ENCODE data around the gene DNAI4. TPM values are rescaled to one million over a fixed set of nuclear protein-coding genes. Genes with fewer than 3 reads are reported as not detected.
"Not testable (repeated sequence)": the region's sequence is repeated elsewhere in the genome, so short reads cannot be mapped to it uniquely, and the experiment has no call there.

Gene DNAI4
- total RNA-seq, 6 donors from 2014 or later, result 7.3 to 32.5 (median 10.3) TPM

- Histone ChIP-seq H3K36me3 (no peaks in the 10 kb centered on the region), H3K4me3 (no peak overlapping the region), H3K27ac (no peak overlapping the region), H3K4me1 (no peaks in the 10 kb centered on the region), H3K9me3 (no peaks in the 10 kb centered on the region), H3K27me3 (no peaks in the 10 kb centered on the region)
- TF ChIP-seq POLR2A (IDR thresholded peaks at IDR 0.05) (no peak), POLR2AphosphoS5 (IDR thresholded peaks at IDR 0.05) (no peak), EP300 (IDR thresholded peaks at IDR 0.05) (no peak)
- TF ChIP-seq, protein P1, sequence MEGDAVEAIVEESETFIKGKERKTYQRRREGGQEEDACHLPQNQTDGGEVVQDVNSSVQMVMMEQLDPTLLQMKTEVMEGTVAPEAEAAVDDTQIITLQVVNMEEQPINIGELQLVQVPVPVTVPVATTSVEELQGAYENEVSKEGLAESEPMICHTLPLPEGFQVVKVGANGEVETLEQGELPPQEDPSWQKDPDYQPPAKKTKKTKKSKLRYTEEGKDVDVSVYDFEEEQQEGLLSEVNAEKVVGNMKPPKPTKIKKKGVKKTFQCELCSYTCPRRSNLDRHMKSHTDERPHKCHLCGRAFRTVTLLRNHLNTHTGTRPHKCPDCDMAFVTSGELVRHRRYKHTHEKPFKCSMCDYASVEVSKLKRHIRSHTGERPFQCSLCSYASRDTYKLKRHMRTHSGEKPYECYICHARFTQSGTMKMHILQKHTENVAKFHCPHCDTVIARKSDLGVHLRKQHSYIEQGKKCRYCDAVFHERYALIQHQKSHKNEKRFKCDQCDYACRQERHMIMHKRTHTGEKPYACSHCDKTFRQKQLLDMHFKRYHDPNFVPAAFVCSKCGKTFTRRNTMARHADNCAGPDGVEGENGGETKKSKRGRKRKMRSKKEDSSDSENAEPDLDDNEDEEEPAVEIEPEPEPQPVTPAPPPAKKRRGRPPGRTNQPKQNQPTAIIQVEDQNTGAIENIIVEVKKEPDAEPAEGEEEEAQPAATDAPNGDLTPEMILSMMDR (IDR thresholded peaks at IDR 0.05), result no peak
- WGBS, 2 donors, result 93 to 96% methylated on average over 3 of the region's 3 CpGs
- ATAC-seq (ENCODE audit: low FRiP score in 2 of 2) (no peak), DNase-seq (no peak)
These were observed 30.9 kb downstream of the DNAI4 start for GRCh38 chr1:66893712-66894111.

DNA sequence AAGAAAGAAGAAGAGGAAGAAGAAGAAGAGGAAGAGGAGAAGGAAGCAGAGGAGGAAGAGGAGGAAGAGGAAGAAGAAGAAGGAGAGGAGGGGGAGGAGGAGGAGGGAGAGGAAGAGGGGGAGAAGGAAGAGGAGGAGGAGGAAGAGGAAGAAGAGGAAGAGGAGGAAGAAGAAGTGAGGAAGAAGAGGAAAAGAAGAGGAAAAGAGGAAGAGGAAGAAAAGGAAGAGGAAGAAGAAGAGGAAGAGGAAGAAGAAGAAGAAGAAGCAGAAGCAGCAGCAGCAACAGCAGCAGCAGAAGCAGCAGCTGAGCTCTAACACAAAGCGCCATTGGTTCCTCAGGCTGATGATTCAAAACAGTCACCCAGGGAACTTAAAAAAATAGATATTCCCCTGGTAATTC, 34.0 kb downstream of the DNAI4 start:
- no peaks in the 10 kb centered on the region for H3K4me1 ChIP-seq
- H3K9me3 ChIP-seq, result no peaks in the 10 kb centered on the region
- TF ChIP-seq, protein P1 (IDR thresholded peaks at IDR 0.05), result no peak
- TF ChIP-seq EP300 (IDR thresholded peaks at IDR 0.05) (no peak), POLR2AphosphoS5 (IDR thresholded peaks at IDR 0.05) (no peak), POLR2A (IDR thresholded peaks at IDR 0.05) (no peak)
- H3K4me3 ChIP-seq, result no peak overlapping the region
- no peaks in the 10 kb centered on the region for H3K36me3 ChIP-seq
- no peak for ATAC-seq (ENCODE audit: low FRiP score in 2 of 2)
- no peak overlapping the region for H3K27ac ChIP-seq
- WGBS, 2 donors, result 88 to 92% methylated on average over 1 of the region's 1 CpG
- no peak for DNase-seq
- no peaks in the 10 kb centered on the region for H3K27me3 ChIP-seq

GRCh38 chr1:66889030-66889429, 35.6 kb downstream of the DNAI4 start:
- WGBS, 2 donors, result 95 to 97% methylated on average over 1 of the region's 1 CpG
- TF ChIP-seq POLR2AphosphoS5 (IDR thresholded peaks at IDR 0.05) (no peak), POLR2A (IDR thresholded peaks at IDR 0.05) (no peak), EP300 (IDR thresholded peaks at IDR 0.05) (no peak)
- TF ChIP-seq, protein P1 (IDR thresholded peaks at IDR 0.05), result no peak

DNA sequence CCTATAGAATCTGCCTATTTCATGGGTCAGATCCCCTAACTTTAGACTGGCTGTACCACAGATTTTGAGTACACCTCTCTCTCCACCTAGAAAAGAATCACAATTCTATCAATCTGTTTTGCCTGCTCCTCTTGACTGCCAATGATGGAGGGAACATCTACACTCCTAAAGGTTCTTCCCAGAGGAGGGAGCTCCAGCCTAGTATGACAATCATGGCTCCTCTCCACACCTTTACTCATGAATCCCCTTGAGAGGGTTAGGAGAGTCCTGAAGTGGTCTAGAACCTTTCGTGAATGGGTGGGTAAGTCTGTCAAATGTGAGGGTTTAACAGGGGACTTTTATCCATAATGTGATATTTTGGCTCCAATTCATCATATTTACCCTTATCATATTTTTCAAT, 48.0 kb downstream of the DNAI4 start:
- Histone ChIP-seq H3K27me3 (no peaks in the 10 kb centered on the region), H3K9me3 (no peaks in the 10 kb centered on the region), H3K27ac (no peak overlapping the region), H3K4me3 (no peak overlapping the region), H3K4me1 (no peaks in the 10 kb centered on the region), H3K36me3 (no peaks in the 10 kb centered on the region)
- no peak for ATAC-seq (ENCODE audit: low FRiP score in 2 of 2)
- no peak for TF ChIP-seq EP300 (IDR thresholded peaks at IDR 0.05)
- TF ChIP-seq, protein P1 (IDR thresholded peaks at IDR 0.05), result no peak
- no peak for TF ChIP-seq POLR2A (IDR thresholded peaks at IDR 0.05)
- no peak for TF ChIP-seq POLR2AphosphoS5 (IDR thresholded peaks at IDR 0.05)
- 62 to 86% methylated on average over 1 of the region's 1 CpG for WGBS, 2 donors
- no peak for DNase-seq

More at GRCh38 chr1:66889030-66889429, 35.6 kb downstream of the DNAI4 start:
- DNase-seq (no peak), ATAC-seq (ENCODE audit: low FRiP score in 2 of 2) (no peak)
- H3K4me1 ChIP-seq, result no peaks in the 10 kb centered on the region
- no peak overlapping the region for H3K4me3 ChIP-seq
- H3K27me3 ChIP-seq, result no peaks in the 10 kb centered on the region
- H3K9me3 ChIP-seq, result no peaks in the 10 kb centered on the region
- no peak overlapping the region for H3K27ac ChIP-seq
- H3K36me3 ChIP-seq, result no peaks in the 10 kb centered on the region

DNA sequence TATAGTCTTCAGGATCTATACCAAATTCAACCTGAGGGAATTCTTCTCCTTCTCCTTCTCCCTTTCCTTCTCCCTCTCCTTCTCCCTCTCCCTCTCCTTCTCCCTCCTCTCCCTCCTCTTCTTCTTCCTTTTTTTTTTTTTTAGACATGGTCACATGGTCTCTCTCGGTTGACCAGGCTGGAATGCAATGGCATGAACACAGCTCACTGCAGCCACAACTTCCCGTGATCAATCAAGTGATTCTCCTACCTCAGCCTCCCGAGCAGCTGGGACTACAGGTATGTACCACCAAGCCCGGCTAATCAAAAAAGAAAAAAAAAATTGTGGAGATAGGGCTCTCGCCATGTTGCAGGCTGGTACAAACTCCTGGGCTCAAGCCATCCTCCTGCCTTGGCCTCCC, 51.5 kb downstream of the DNAI4 start:
- ATAC-seq (ENCODE audit: low FRiP score in 2 of 2), result no peak
- Histone ChIP-seq H3K27ac (no peak overlapping the region), H3K4me1 (no peaks in the 10 kb centered on the region), H3K4me3 (no peak overlapping the region), H3K9me3 (no peaks in the 10 kb centered on the region), H3K36me3 (no peaks in the 10 kb centered on the region), H3K27me3 (no peaks in the 10 kb centered on the region)
- TF ChIP-seq POLR2AphosphoS5 (IDR thresholded peaks at IDR 0.05), result no peak
- no peak for TF ChIP-seq EP300 (IDR thresholded peaks at IDR 0.05)
- no peak for TF ChIP-seq POLR2A (IDR thresholded peaks at IDR 0.05)
- TF ChIP-seq, protein P1 (IDR thresholded peaks at IDR 0.05), result no peak
- 91% methylated on average over 5 of the region's 5 CpGs for WGBS, 2 donors
- DNase-seq, result no peak

GRCh38 chr1:66872024-66872423, 52.6 kb downstream of the DNAI4 start:
- not testable (repeated sequence) for DNase-seq; H3K27ac ChIP-seq; H3K27me3 ChIP-seq; H3K36me3 ChIP-seq; H3K4me1 ChIP-seq; H3K4me3 ChIP-seq; H3K9me3 ChIP-seq; ATAC-seq (ENCODE audit: low FRiP score in 2 of 2)
- WGBS, 2 donors, result 96% methylated on average over 7 of the region's 7 CpGs

Data from upper lobe of left lung (tissue), 6 donors.